Type B pancreatic cell (in vitro differentiated cells): ENCODE results near the gene CYP24A1. TPM values are rescaled to one million over a fixed set of nuclear protein-coding genes. Genes with fewer than 3 reads are reported as not detected.

ENCODE experiments used
- DNase-seq: peaks from one replicate; pipeline ENCODE4 v3.0.0; 2021; ENCODE audit warnings: mixed read lengths; ENCODE audit not compliant: unreplicated experiment; ENCODE audit errors: extremely low spot score
- H3K27ac Mint-ChIP-seq: 2 replicates; pipeline ENCODE4 v1.8.0; 2021; ENCODE audit warnings: mild to moderate bottlenecking, mixed read lengths
- H3K27me3 Mint-ChIP-seq: 2 replicates; pipeline ENCODE4 v1.8.0; 2021; ENCODE audit warnings: mixed read lengths
- H3K36me3 Mint-ChIP-seq: 2 replicates; pipeline ENCODE4 v1.8.0; 2021; ENCODE audit warnings: mixed read lengths
- H3K4me1 Mint-ChIP-seq: one replicate; pipeline ENCODE4 v1.8.0; 2021; ENCODE audit warnings: mixed read lengths; ENCODE audit not compliant: unreplicated experiment
- H3K4me3 Mint-ChIP-seq: 2 replicates; pipeline ENCODE4 v1.8.0; 2021; ENCODE audit warnings: mild to moderate bottlenecking, mixed read lengths
- H3K9me3 Mint-ChIP-seq: 2 replicates; pipeline ENCODE4 v1.8.0; 2021; ENCODE audit warnings: mixed read lengths
- CTCF ChIP-seq: fragments of 200-600 bp; sonication (generic); conservative IDR thresholded peaks from 2 replicates; pipeline ENCODE4 v1.5.0; 2021; ENCODE audit warnings: antibody characterized with exemption, mild to moderate bottlenecking
- total RNA-seq: library from RNA; stranded (reverse); gene quantifications from 2 replicates; pipeline ENCODE4 v1.2.1, GENCODE V29; 2021; ENCODE audit warnings: low replicate concordance

The CYP24A1 gene
- total RNA-seq, 1 donor from 2014 or later: 7.1 TPM

GRCh38 chr20:54212871-54213270 lies 39.1 kb upstream of the CYP24A1 start:
- Mint-ChIP-seq H3K4me3 (no peak overlapping the region), H3K36me3 (peaks cover 36% of the 10 kb centered on the region), H3K4me1 (peaks cover 19% of the 10 kb centered on the region), H3K27me3 (no peaks in the 10 kb centered on the region), H3K27ac (no peak overlapping the region), H3K9me3 (no peaks in the 10 kb centered on the region)
- DNase-seq: no peak
- TF ChIP-seq CTCF: no peak

GRCh38 chr20:54212226-54212625 lies 38.4 kb upstream of the CYP24A1 start:
- H3K9me3 Mint-ChIP-seq: no peaks in the 10 kb centered on the region
- H3K4me1 Mint-ChIP-seq: peaks cover 19% of the 10 kb centered on the region
- no peak for DNase-seq
- H3K27ac Mint-ChIP-seq: no peak overlapping the region
- no peak overlapping the region for H3K4me3 Mint-ChIP-seq
- H3K27me3 Mint-ChIP-seq: no peaks in the 10 kb centered on the region
- peaks cover 36% of the 10 kb centered on the region for H3K36me3 Mint-ChIP-seq
- no peak for TF ChIP-seq CTCF

GRCh38 chr20:54209216-54209813 lies 35.5 kb upstream of the CYP24A1 start:
- TF ChIP-seq CTCF: no peak
- DNase-seq: no peak
- peaks cover 24% of the 10 kb centered on the region for H3K36me3 Mint-ChIP-seq
- peaks cover 27% of the 10 kb centered on the region for H3K4me1 Mint-ChIP-seq
- no peaks in the 10 kb centered on the region for H3K27me3 Mint-ChIP-seq
- H3K27ac Mint-ChIP-seq: peak overlapping the region; percentile 74
- peak overlapping the region; percentile 89 for H3K4me3 Mint-ChIP-seq
- H3K9me3 Mint-ChIP-seq: no peaks in the 10 kb centered on the region

GRCh38 chr20:54208548-54209176 lies 34.9 kb upstream of the CYP24A1 start:
- peak overlapping the region; percentile 74 for H3K27ac Mint-ChIP-seq
- H3K4me3 Mint-ChIP-seq: peak overlapping the region; percentile 89
- no peak for TF ChIP-seq CTCF
- no peak for DNase-seq
- peaks cover 27% of the 10 kb centered on the region for H3K4me1 Mint-ChIP-seq
- H3K27me3 Mint-ChIP-seq: no peaks in the 10 kb centered on the region
- no peaks in the 10 kb centered on the region for H3K9me3 Mint-ChIP-seq
- peaks cover 24% of the 10 kb centered on the region for H3K36me3 Mint-ChIP-seq

- no peaks in the 10 kb centered on the region for H3K27me3 Mint-ChIP-seq
Measured at GRCh38 chr20:54207743-54208547, 34.2 kb upstream of the CYP24A1 start, which contains the start of gene PFDN4. PFDN4 (plus strand) TSS chr20:54208087; CDS start chr20:54208101, 14 bp downstream.

More at GRCh38 chr20:54207743-54208547, 34.2 kb upstream of the CYP24A1 start, which contains the start of gene PFDN4:
- H3K4me3 Mint-ChIP-seq: peak within 1 kb of the TSS; percentile 99
- H3K27ac Mint-ChIP-seq: peak within 1 kb of the TSS; percentile 100
- TF ChIP-seq CTCF: peak; percentile 79
- H3K4me1 Mint-ChIP-seq: peaks cover 27% of the 10 kb centered on the region
- peak; percentile 89 for DNase-seq
- H3K36me3 Mint-ChIP-seq: peaks cover 24% of the 10 kb centered on the region
- H3K9me3 Mint-ChIP-seq: no peaks in the 10 kb centered on the region
